Measurements from ENCODE around the gene ING3. TPM values are rescaled to one million over a fixed set of nuclear protein-coding genes. Genes with fewer than 3 reads are reported as not detected.
"Not testable (repeated sequence)": the region's sequence is repeated elsewhere in the genome, so short reads cannot be mapped to it uniquely, and the experiment has no call there.

The ING3 gene
- total RNA-seq, 1 experiment from 2014 or later = 9.1 TPM

DNA sequence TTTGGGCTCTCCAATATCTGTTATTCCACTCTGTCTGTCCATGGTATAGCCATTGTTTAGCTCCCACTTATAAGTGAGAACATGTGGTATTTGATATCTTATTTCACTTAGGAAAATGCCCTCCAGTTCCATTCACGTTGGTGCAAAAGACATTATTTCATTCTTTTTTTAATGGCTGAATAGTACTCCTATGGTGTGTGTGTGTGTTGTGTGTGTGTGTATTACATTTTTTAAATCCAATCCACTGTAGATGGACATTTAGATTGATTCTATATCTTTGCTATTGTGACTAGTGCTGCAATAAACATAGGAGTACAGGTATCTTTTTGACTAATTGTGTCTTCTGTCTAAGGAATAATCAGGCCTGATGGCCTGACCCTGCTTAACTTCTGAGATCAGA, 30.5 kb downstream of the ING3 start:
- POLR2A ChIA-PET = no interaction called here

DNA sequence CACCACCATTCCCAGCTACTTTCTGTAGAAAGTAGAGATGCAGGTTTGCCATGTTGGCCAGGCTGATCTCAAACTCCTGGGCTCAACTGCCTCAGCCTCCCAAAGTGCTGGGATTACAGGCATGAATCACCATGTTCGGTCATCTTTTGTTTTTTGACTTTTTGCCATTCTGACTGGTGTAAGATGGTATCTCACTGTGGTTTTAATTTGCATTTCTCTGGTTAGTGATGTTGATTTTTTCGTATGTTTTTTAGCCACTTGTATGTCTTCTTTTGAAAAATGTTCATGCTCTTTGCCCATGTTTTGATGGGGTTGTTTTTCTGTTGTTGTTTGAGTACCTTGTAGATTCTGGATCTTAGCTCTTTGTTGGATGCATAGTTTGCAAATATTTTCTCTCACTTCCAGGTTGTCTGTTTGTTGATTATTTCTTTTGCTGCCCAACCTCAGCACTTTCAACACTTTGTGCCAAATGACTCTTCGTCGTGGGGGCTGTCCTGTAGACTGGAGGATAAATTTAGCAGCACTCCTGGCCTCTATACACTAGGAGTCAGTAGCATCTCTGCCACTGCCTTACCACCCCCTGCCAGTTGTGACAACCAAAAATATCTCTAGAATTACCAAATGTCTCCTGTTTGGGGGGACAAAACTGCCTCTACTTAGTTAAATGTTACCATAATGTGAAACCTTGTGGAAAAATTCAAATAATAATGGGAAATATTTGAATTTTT, 31.5 kb downstream of the ING3 start:
- ChIA-PET POLR2A (no interaction called here), CTCF (no interaction called here)
- H3K9me3 ChIP-seq (ENCODE audit: control insufficient read depth, insufficient read depth, low read depth, low read length) = no peaks in the 10 kb centered on the region
- H3K4me1 ChIP-seq (ENCODE audit: control insufficient read depth, insufficient read depth, low read length) = no peaks in the 10 kb centered on the region
- ATAC-seq (no peak), DNase-seq (ENCODE audit: low read depth, low spot score) (no peak)
- BruUV-seq (replicated peaks) = no TSS peak
- intact Hi-C loops (cut with micrococcal nuclease; ENCODE audit: unreplicated experiment) (no loop called here), in situ Hi-C loops (cut with HindIII; ENCODE audit: low pct_unique_long_range_greater_than_20kb, low sequenced_read_pairs) (no loop called here)
- no peak overlapping the region for H3K4me3 ChIP-seq (ENCODE audit: low read depth in 2 of 2, low read length in 2 of 2)
- no peak overlapping the region for H3K27ac ChIP-seq (ENCODE audit: low read length)
- TF ChIP-seq, protein P1, sequence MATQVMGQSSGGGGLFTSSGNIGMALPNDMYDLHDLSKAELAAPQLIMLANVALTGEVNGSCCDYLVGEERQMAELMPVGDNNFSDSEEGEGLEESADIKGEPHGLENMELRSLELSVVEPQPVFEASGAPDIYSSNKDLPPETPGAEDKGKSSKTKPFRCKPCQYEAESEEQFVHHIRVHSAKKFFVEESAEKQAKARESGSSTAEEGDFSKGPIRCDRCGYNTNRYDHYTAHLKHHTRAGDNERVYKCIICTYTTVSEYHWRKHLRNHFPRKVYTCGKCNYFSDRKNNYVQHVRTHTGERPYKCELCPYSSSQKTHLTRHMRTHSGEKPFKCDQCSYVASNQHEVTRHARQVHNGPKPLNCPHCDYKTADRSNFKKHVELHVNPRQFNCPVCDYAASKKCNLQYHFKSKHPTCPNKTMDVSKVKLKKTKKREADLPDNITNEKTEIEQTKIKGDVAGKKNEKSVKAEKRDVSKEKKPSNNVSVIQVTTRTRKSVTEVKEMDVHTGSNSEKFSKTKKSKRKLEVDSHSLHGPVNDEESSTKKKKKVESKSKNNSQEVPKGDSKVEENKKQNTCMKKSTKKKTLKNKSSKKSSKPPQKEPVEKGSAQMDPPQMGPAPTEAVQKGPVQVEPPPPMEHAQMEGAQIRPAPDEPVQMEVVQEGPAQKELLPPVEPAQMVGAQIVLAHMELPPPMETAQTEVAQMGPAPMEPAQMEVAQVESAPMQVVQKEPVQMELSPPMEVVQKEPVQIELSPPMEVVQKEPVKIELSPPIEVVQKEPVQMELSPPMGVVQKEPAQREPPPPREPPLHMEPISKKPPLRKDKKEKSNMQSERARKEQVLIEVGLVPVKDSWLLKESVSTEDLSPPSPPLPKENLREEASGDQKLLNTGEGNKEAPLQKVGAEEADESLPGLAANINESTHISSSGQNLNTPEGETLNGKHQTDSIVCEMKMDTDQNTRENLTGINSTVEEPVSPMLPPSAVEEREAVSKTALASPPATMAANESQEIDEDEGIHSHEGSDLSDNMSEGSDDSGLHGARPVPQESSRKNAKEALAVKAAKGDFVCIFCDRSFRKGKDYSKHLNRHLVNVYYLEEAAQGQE (IDR thresholded peaks at IDR 0.05; ENCODE audit: insufficient read depth in 1 of 2, low read depth in 2 of 2, low read length in 1 of 2) = no peak
- no peak for TF ChIP-seq POLR2AphosphoS5 (IDR thresholded peaks at IDR 0.05; ENCODE audit: low read depth, low read length)
- no peak for TF ChIP-seq SIN3A (IDR thresholded peaks at IDR 0.05; ENCODE audit: borderline replicate concordance, insufficient read depth, low read depth, low read length)
- TF ChIP-seq, protein P2, sequence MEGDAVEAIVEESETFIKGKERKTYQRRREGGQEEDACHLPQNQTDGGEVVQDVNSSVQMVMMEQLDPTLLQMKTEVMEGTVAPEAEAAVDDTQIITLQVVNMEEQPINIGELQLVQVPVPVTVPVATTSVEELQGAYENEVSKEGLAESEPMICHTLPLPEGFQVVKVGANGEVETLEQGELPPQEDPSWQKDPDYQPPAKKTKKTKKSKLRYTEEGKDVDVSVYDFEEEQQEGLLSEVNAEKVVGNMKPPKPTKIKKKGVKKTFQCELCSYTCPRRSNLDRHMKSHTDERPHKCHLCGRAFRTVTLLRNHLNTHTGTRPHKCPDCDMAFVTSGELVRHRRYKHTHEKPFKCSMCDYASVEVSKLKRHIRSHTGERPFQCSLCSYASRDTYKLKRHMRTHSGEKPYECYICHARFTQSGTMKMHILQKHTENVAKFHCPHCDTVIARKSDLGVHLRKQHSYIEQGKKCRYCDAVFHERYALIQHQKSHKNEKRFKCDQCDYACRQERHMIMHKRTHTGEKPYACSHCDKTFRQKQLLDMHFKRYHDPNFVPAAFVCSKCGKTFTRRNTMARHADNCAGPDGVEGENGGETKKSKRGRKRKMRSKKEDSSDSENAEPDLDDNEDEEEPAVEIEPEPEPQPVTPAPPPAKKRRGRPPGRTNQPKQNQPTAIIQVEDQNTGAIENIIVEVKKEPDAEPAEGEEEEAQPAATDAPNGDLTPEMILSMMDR (IDR thresholded peaks at IDR 0.05) = no peak; the same call in 1 of the 2 replicates
- no peak for TF ChIP-seq TCF7L2 (IDR thresholded peaks at IDR 0.05; ENCODE audit: low read depth, low read length)
- H3K27me3 ChIP-seq (ENCODE audit: control insufficient read depth, insufficient read depth, low read length) = 0 out of 2 replicates have a peak, but pooled peaks cover 5% of the 10 kb centered on the region
- no peaks in the 10 kb centered on the region for H3K36me3 ChIP-seq (ENCODE audit: control insufficient read depth, insufficient read depth, low read length)

More for the DNA sequence above, 30.5 kb downstream of the ING3 start:
- no peak overlapping the region for H3K27ac ChIP-seq (ENCODE audit: low read length)
- intact Hi-C loops (cut with micrococcal nuclease; ENCODE audit: unreplicated experiment) = no loop called here
- no peaks in the 10 kb centered on the region for H3K4me1 ChIP-seq (ENCODE audit: control insufficient read depth, insufficient read depth, low read length)
- ATAC-seq = no peak
- CTCF ChIA-PET = no interaction called here
- in situ Hi-C loops (cut with HindIII; ENCODE audit: low pct_unique_long_range_greater_than_20kb, low sequenced_read_pairs) = no loop called here
- no peaks in the 10 kb centered on the region for H3K27me3 ChIP-seq (ENCODE audit: control insufficient read depth, insufficient read depth, low read length)
- no peak for DNase-seq (ENCODE audit: low read depth, low spot score)
- no peaks in the 10 kb centered on the region for H3K9me3 ChIP-seq (ENCODE audit: control insufficient read depth, insufficient read depth, low read depth, low read length)
- H3K36me3 ChIP-seq (ENCODE audit: control insufficient read depth, insufficient read depth, low read length) = 0 out of 2 replicates have a peak, but pooled peaks cover 2% of the 10 kb centered on the region
- TF ChIP-seq POLR2AphosphoS5 (IDR thresholded peaks at IDR 0.05; ENCODE audit: low read depth, low read length) = no peak
- TF ChIP-seq, protein P1 (IDR thresholded peaks at IDR 0.05; ENCODE audit: insufficient read depth in 1 of 2, low read depth in 2 of 2, low read length in 1 of 2) = no peak
- no peak for TF ChIP-seq SIN3A (IDR thresholded peaks at IDR 0.05; ENCODE audit: borderline replicate concordance, insufficient read depth, low read depth, low read length)
- TF ChIP-seq, protein P2 (IDR thresholded peaks at IDR 0.05) = no peak
- TF ChIP-seq TCF7L2 (IDR thresholded peaks at IDR 0.05; ENCODE audit: low read depth, low read length) = no peak
- no TSS peak for BruUV-seq (replicated peaks)
- no peak overlapping the region for H3K4me3 ChIP-seq (ENCODE audit: low read depth in 2 of 2, low read length in 2 of 2)

DNA sequence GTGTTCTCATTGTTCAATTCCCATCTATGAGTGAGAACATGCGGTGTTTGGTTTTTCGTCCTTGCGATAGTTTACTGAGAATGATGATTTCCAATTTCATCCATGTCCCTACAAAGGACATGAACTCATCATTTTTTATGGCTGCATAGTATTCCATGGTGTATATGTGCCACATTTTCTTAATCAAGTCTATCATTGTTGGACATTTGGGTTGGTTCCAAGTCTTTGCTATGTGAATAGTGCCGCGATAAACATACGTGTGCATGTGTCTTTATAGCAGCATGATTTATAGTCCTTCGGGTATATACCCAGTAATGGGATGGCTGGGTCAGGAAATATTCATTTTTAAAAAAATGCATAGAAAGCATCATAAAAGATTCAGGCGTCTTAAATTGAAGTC, 33.0 kb downstream of the ING3 start:
- in situ Hi-C loops (cut with HindIII; ENCODE audit: low pct_unique_long_range_greater_than_20kb, low sequenced_read_pairs); intact Hi-C loops (cut with micrococcal nuclease; ENCODE audit: unreplicated experiment); H3K27ac ChIP-seq (ENCODE audit: low read length); BruUV-seq (replicated peaks); CTCF ChIA-PET; POLR2A ChIA-PET; H3K4me3 ChIP-seq (ENCODE audit: low read depth in 2 of 2, low read length in 2 of 2); H3K9me3 ChIP-seq (ENCODE audit: control insufficient read depth, insufficient read depth, low read depth, low read length); H3K36me3 ChIP-seq (ENCODE audit: control insufficient read depth, insufficient read depth, low read length); ATAC-seq; H3K4me1 ChIP-seq (ENCODE audit: control insufficient read depth, insufficient read depth, low read length); DNase-seq (ENCODE audit: low read depth, low spot score): not testable (repeated sequence)
- H3K27me3 ChIP-seq (ENCODE audit: control insufficient read depth, insufficient read depth, low read length) = peaks cover 11% of the 10 kb centered on the region

Data from Panc1 (cell line).